HL-60 (cell line): ENCODE measurements around the gene CTNNA1.

ENCODE experiments used
- CTCF ChIP-seq: IDR thresholded peaks from one replicate; pipeline ENCODE4 v1.5.1; 2011; ENCODE audit warnings: low read length, control low read depth, inconsistent platforms; ENCODE audit not compliant: insufficient read depth
- GABPA ChIP-seq: IDR thresholded peaks from 2 replicates; pipeline ENCODE4 v1.6.1; 2012; ENCODE audit warnings: low read depth
- POLR2AphosphoS5 ChIP-seq: IDR thresholded peaks from 2 replicates; pipeline ENCODE4 v1.6.1; 2012; ENCODE audit warnings: low read depth
- REST ChIP-seq: IDR thresholded peaks from 2 replicates; pipeline ENCODE4 v1.6.1; 2012; ENCODE audit warnings: low read depth; ENCODE audit not compliant: insufficient replicate concordance

GRCh38 chr5:138778234-138778633 lies 25.0 kb downstream of the CTNNA1 start:
- no peak for TF ChIP-seq CTCF
- no peak for TF ChIP-seq GABPA
- TF ChIP-seq POLR2AphosphoS5, result no peak
- no peak for TF ChIP-seq REST
